T-helper 2 cell treated with Interferon-gamma antibody and Interleukin-4, amounts not matched to agents 5 μg/mL and 100 μg/mL, for 36 hours (primary cell): ENCODE results near the gene INHBC.
A peak's percentile ranks its signal among the peaks of the same experiment; 100 is the strongest.

ENCODE experiments used
- DNase-seq: peaks from one replicate; pipeline ENCODE4 v3.0.0; 2021; ENCODE audit warnings: low spot score
- H3K27ac Mint-ChIP-seq: one replicate; pipeline ENCODE4 v1.8.0; 2021; ENCODE audit warnings: mild to moderate bottlenecking, mixed read lengths
- H3K27me3 Mint-ChIP-seq: one replicate; pipeline ENCODE4 v1.8.0; 2021; ENCODE audit warnings: low read depth, mixed read lengths
- H3K36me3 Mint-ChIP-seq: one replicate; pipeline ENCODE4 v1.8.0; 2021; ENCODE audit warnings: low read depth, mixed read lengths
- H3K4me1 Mint-ChIP-seq: one replicate; pipeline ENCODE4 v1.8.0; 2021; ENCODE audit warnings: low read depth, mixed read lengths
- H3K4me3 Mint-ChIP-seq: one replicate; pipeline ENCODE4 v1.8.0; 2022; ENCODE audit warnings: mild to moderate bottlenecking, moderate library complexity, mixed read lengths
- H3K9me3 Mint-ChIP-seq: one replicate; pipeline ENCODE4 v1.8.0; 2021; ENCODE audit warnings: mixed read lengths

INHBC gene

GRCh38 chr12:57462251-57462911 is 27.8 kb downstream of the INHBC start:
- peaks cover 16% of the 10 kb centered on the region for H3K27me3 Mint-ChIP-seq
- no peaks in the 10 kb centered on the region for H3K9me3 Mint-ChIP-seq
- H3K36me3 Mint-ChIP-seq, result peaks cover 6% of the 10 kb centered on the region
- peak overlapping the region; percentile 62 for H3K27ac Mint-ChIP-seq
- H3K4me3 Mint-ChIP-seq, result peak overlapping the region; percentile 88
- DNase-seq, result peak; percentile 86
- peaks cover 35% of the 10 kb centered on the region for H3K4me1 Mint-ChIP-seq

- Mint-ChIP-seq H3K4me1 (peaks cover 35% of the 10 kb centered on the region), H3K27me3 (peaks cover 16% of the 10 kb centered on the region), H3K27ac (peak overlapping the region; percentile 62), H3K4me3 (peak overlapping the region; percentile 88), H3K9me3 (no peaks in the 10 kb centered on the region), H3K36me3 (peaks cover 10% of the 10 kb centered on the region)
- DNase-seq, result no peak
Measured at GRCh38 chr12:57462912-57463253, 28.3 kb downstream of the INHBC start.

GRCh38 chr12:57464569-57464968 is 30.0 kb downstream of the INHBC start:
- Mint-ChIP-seq H3K4me1 (peaks cover 25% of the 10 kb centered on the region), H3K27ac (no peak overlapping the region)

GRCh38 chr12:57465030-57465746 is 30.6 kb downstream of the INHBC start:
- H3K36me3 Mint-ChIP-seq, result peaks cover 22% of the 10 kb centered on the region
- H3K9me3 Mint-ChIP-seq, result no peaks in the 10 kb centered on the region
- H3K27ac Mint-ChIP-seq, result no peak overlapping the region
- H3K4me1 Mint-ChIP-seq, result peaks cover 23% of the 10 kb centered on the region
- H3K4me3 Mint-ChIP-seq, result no peak overlapping the region
- no peak for DNase-seq
- peaks cover 15% of the 10 kb centered on the region for H3K27me3 Mint-ChIP-seq

More at GRCh38 chr12:57464569-57464968, 30.0 kb downstream of the INHBC start:
- no peak for DNase-seq
- H3K36me3 Mint-ChIP-seq, result peaks cover 19% of the 10 kb centered on the region
- peaks cover 16% of the 10 kb centered on the region for H3K27me3 Mint-ChIP-seq
- no peaks in the 10 kb centered on the region for H3K9me3 Mint-ChIP-seq
- H3K4me3 Mint-ChIP-seq, result no peak overlapping the region

GRCh38 chr12:57465747-57466505 is 31.3 kb downstream of the INHBC start:
- DNase-seq, result no peak
- peaks cover 19% of the 10 kb centered on the region for H3K4me1 Mint-ChIP-seq
- no peak overlapping the region for H3K27ac Mint-ChIP-seq
- no peaks in the 10 kb centered on the region for H3K9me3 Mint-ChIP-seq
- H3K4me3 Mint-ChIP-seq, result no peak overlapping the region
- peaks cover 24% of the 10 kb centered on the region for H3K36me3 Mint-ChIP-seq
- peaks cover 10% of the 10 kb centered on the region for H3K27me3 Mint-ChIP-seq

- Mint-ChIP-seq H3K27me3 (peaks cover 3% of the 10 kb centered on the region), H3K4me1 (peaks cover 19% of the 10 kb centered on the region), H3K27ac (no peak overlapping the region), H3K9me3 (no peaks in the 10 kb centered on the region), H3K4me3 (no peak overlapping the region), H3K36me3 (peaks cover 32% of the 10 kb centered on the region)
- DNase-seq, result no peak
Measured at GRCh38 chr12:57467212-57467874, 32.8 kb downstream of the INHBC start.

- Mint-ChIP-seq H3K4me3 (no peak overlapping the region), H3K27ac (no peak overlapping the region), H3K27me3 (no peaks in the 10 kb centered on the region), H3K9me3 (no peaks in the 10 kb centered on the region), H3K36me3 (peaks cover 38% of the 10 kb centered on the region), H3K4me1 (peaks cover 17% of the 10 kb centered on the region)
- no peak for DNase-seq
Measured at GRCh38 chr12:57467915-57468314, 33.3 kb downstream of the INHBC start.

GRCh38 chr12:57469296-57470164 is 34.9 kb downstream of the INHBC start:
- no peaks in the 10 kb centered on the region for H3K27me3 Mint-ChIP-seq
- no peak for DNase-seq
- peaks cover 20% of the 10 kb centered on the region for H3K4me1 Mint-ChIP-seq
- no peaks in the 10 kb centered on the region for H3K9me3 Mint-ChIP-seq
- H3K36me3 Mint-ChIP-seq, result peaks cover 50% of the 10 kb centered on the region
- H3K27ac Mint-ChIP-seq, result no peak overlapping the region
- H3K4me3 Mint-ChIP-seq, result no peak overlapping the region

GRCh38 chr12:57470286-57470969 is 35.8 kb downstream of the INHBC start:
- DNase-seq, result no peak
- Mint-ChIP-seq H3K4me1 (peaks cover 24% of the 10 kb centered on the region), H3K27me3 (no peaks in the 10 kb centered on the region), H3K4me3 (no peak overlapping the region), H3K36me3 (peaks cover 56% of the 10 kb centered on the region), H3K27ac (no peak overlapping the region), H3K9me3 (no peaks in the 10 kb centered on the region)

GRCh38 chr12:57470970-57471656 is 36.5 kb downstream of the INHBC start:
- H3K9me3 Mint-ChIP-seq, result no peaks in the 10 kb centered on the region
- peaks cover 22% of the 10 kb centered on the region for H3K4me1 Mint-ChIP-seq
- DNase-seq, result no peak
- H3K27me3 Mint-ChIP-seq, result no peaks in the 10 kb centered on the region
- no peak overlapping the region for H3K27ac Mint-ChIP-seq
- H3K36me3 Mint-ChIP-seq, result peaks cover 54% of the 10 kb centered on the region
- H3K4me3 Mint-ChIP-seq, result no peak overlapping the region

- no peaks in the 10 kb centered on the region for H3K9me3 Mint-ChIP-seq
- no peak for DNase-seq
- H3K4me3 Mint-ChIP-seq, result no peak overlapping the region
- H3K4me1 Mint-ChIP-seq, result peaks cover 28% of the 10 kb centered on the region
- H3K27ac Mint-ChIP-seq, result no peak overlapping the region
- H3K36me3 Mint-ChIP-seq, result peaks cover 59% of the 10 kb centered on the region
- no peaks in the 10 kb centered on the region for H3K27me3 Mint-ChIP-seq
Measured at GRCh38 chr12:57471661-57472060, 37.1 kb downstream of the INHBC start.

- Mint-ChIP-seq H3K4me3 (no peak overlapping the region), H3K27me3 (no peaks in the 10 kb centered on the region), H3K4me1 (peaks cover 31% of the 10 kb centered on the region), H3K9me3 (no peaks in the 10 kb centered on the region), H3K36me3 (peaks cover 64% of the 10 kb centered on the region), H3K27ac (no peak overlapping the region)
- DNase-seq, result no peak
Measured at GRCh38 chr12:57472391-57472790, 37.8 kb downstream of the INHBC start.
